ENCODE measurements around the gene PHC2.

PHC2 gene

GRCh38 chr1:33295450-33296081 lies 135.3 kb downstream of the PHC2 start (continued):
- TF ChIP-seq CREB5 (CRISPR knock-in tag; IDR thresholded peaks at IDR 0.05; ENCODE audit: low read depth) (no peak), ZFP30 (CRISPR knock-in tag; IDR thresholded peaks at IDR 0.05) (no peak), SNAI2 (CRISPR knock-in tag; IDR thresholded peaks at IDR 0.05) (no peak), ARNTL (CRISPR knock-in tag; IDR thresholded peaks at IDR 0.05; ENCODE audit: borderline replicate concordance, low read depth) (no peak), ISL1 (CRISPR knock-in tag; IDR thresholded peaks at IDR 0.05) (no peak), ZC3H10 (CRISPR knock-in tag; IDR thresholded peaks at IDR 0.05) (no peak), POU6F1 (CRISPR knock-in tag; IDR thresholded peaks at IDR 0.05; ENCODE audit: borderline replicate concordance, low read depth) (no peak), PATZ1 (CRISPR knock-in tag; IDR thresholded peaks at IDR 0.05; ENCODE audit: borderline replicate concordance) (no peak), ZNF565 (CRISPR knock-in tag; conservative IDR thresholded peaks at IDR 0.05; ENCODE audit: low read depth) (no peak), ESRRG (CRISPR knock-in tag; IDR thresholded peaks at IDR 0.05) (no peak)

- ATAC-seq, result no peak; the same call in 2 of the 3 replicates
- TF ChIP-seq ZFP30 (CRISPR knock-in tag; IDR thresholded peaks at IDR 0.05) (no peak), RARB (CRISPR knock-in tag; IDR thresholded peaks at IDR 0.05) (no peak), GLIS3 (CRISPR knock-in tag; IDR thresholded peaks at IDR 0.05) (no peak), ESRRG (CRISPR knock-in tag; IDR thresholded peaks at IDR 0.05) (no peak), ZC3H10 (CRISPR knock-in tag; IDR thresholded peaks at IDR 0.05) (no peak), ZNF565 (CRISPR knock-in tag; conservative IDR thresholded peaks at IDR 0.05; ENCODE audit: low read depth) (no peak), PPARA (CRISPR knock-in tag; IDR thresholded peaks at IDR 0.05; ENCODE audit: borderline replicate concordance) (no peak), TSHZ2 (CRISPR knock-in tag; IDR thresholded peaks at IDR 0.05) (no peak), ZFP3 (CRISPR knock-in tag; IDR thresholded peaks at IDR 0.05) (no peak)
Measured at GRCh38 chr1:33295023-33295422, 135.9 kb downstream of the PHC2 start.

- no peak for ATAC-seq
- TF ChIP-seq ZFP3 (CRISPR knock-in tag; IDR thresholded peaks at IDR 0.05), result no peak
- TF ChIP-seq TCF4 (CRISPR knock-in tag; IDR thresholded peaks at IDR 0.05; ENCODE audit: borderline replicate concordance), result no peak
- TF ChIP-seq ZFP30 (CRISPR knock-in tag; IDR thresholded peaks at IDR 0.05), result no peak
- no peak for TF ChIP-seq ESRRG (CRISPR knock-in tag; IDR thresholded peaks at IDR 0.05)
- TF ChIP-seq BACH2 (CRISPR knock-in tag; IDR thresholded peaks at IDR 0.05; ENCODE audit: borderline replicate concordance), result no peak
- TF ChIP-seq ZNF565 (CRISPR knock-in tag; conservative IDR thresholded peaks at IDR 0.05; ENCODE audit: low read depth), result no peak
- no peak for TF ChIP-seq ZNF8 (CRISPR knock-in tag; IDR thresholded peaks at IDR 0.05)
- TF ChIP-seq ZNF70 (CRISPR knock-in tag; IDR thresholded peaks at IDR 0.05), result no peak
- no peak for TF ChIP-seq PATZ1 (CRISPR knock-in tag; IDR thresholded peaks at IDR 0.05; ENCODE audit: borderline replicate concordance)
- TF ChIP-seq CSDC2 (CRISPR knock-in tag; IDR thresholded peaks at IDR 0.05), result no peak
- TF ChIP-seq GLIS3 (CRISPR knock-in tag; IDR thresholded peaks at IDR 0.05), result no peak
- TF ChIP-seq CREB5 (CRISPR knock-in tag; IDR thresholded peaks at IDR 0.05; ENCODE audit: low read depth), result no peak
- TF ChIP-seq SNAI2 (CRISPR knock-in tag; IDR thresholded peaks at IDR 0.05), result no peak
Measured at GRCh38 chr1:33294071-33295010, 136.6 kb downstream of the PHC2 start.
